NT2/D1 (cell line): ENCODE measurements around the gene USP31.

Experiments used
- YY1 ChIP-seq: IDR thresholded peaks from 2 replicates; pipeline ENCODE4 v1.6.1; 2011; ENCODE audit not compliant: insufficient read length, insufficient read depth
- ZNF274 ChIP-seq: IDR thresholded peaks from 2 replicates; pipeline ENCODE4 v1.6.1; 2011; ENCODE audit warnings: mild to moderate bottlenecking, low read depth, low read length

GRCh38 chr16:23105309-23105708 lies 43.9 kb downstream of the USP31 start:
- TF ChIP-seq YY1 (no peak), ZNF274 (no peak)
